ENCODE results near the gene IMPG1. TPM values are rescaled to one million over a fixed set of nuclear protein-coding genes. Genes with fewer than 3 reads are reported as not detected.

The IMPG1 gene
- total RNA-seq, 1 donor from 2014 or later = not detected

DNA sequence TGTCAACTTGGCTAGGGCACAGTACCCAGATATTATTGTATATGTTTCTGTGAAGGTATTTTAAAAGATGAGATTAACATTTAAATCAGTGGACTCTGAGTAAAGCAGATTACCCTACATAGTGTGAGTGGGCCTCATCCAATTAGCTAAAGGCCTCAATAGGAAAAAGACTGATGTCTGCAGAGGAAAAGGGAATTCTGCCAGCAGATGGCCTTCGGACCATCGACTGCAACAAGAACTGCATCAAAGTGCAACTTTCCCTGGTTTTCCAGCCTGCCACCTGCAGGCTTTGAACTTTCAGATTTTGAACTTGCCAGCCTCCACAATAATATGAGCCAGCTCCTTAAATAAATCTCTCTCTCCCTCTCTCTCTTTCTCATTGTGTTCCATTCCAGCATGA, 80.5 kb downstream of the IMPG1 start:
- Mint-ChIP-seq H3K4me1 (ENCODE audit: low read depth) (peaks cover 3% of the 10 kb centered on the region), H3K36me3 (ENCODE audit: low read depth) (no peaks in the 10 kb centered on the region), H3K9me3 (ENCODE audit: low read depth) (peaks cover 5% of the 10 kb centered on the region), H3K27ac (ENCODE audit: unreplicated experiment) (no peak overlapping the region), H3K4me3 (ENCODE audit: unreplicated experiment) (no peak overlapping the region), H3K27me3 (ENCODE audit: low read depth) (peaks cover 17% of the 10 kb centered on the region)
- TF ChIP-seq CTCF (IDR thresholded peaks at IDR 0.05) = no peak
- no peak for DNase-seq (ENCODE audit: low spot score)

GRCh38 chr6:75986935-75987334, 85.5 kb downstream of the IMPG1 start:
- Mint-ChIP-seq H3K27me3 (ENCODE audit: low read depth) (peaks cover 22% of the 10 kb centered on the region), H3K9me3 (ENCODE audit: low read depth) (no peaks in the 10 kb centered on the region), H3K36me3 (ENCODE audit: low read depth) (no peaks in the 10 kb centered on the region), H3K4me1 (ENCODE audit: low read depth) (no peaks in the 10 kb centered on the region), H3K4me3 (ENCODE audit: unreplicated experiment) (no peak overlapping the region), H3K27ac (ENCODE audit: unreplicated experiment) (no peak overlapping the region)
- no peak for DNase-seq (ENCODE audit: low spot score)
- no peak for TF ChIP-seq CTCF (IDR thresholded peaks at IDR 0.05)

DNA sequence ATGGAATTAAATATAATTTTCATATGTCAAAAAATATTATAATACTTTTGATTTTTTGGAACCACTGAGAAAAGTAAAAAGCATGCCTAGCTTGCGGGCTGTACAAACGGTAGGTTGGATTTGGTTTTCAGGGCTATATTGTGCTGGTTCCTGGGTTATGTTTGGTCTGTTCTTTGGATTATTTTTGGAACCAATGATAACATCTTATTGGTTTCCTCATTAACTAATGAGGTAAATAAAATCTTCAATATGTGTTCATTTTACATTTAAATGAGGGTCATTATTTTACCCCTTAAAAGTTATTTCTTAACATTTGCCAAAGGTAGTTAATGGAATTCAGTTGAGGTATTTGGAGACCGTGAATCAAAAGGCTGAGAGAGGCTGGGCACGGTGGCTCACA, 96.6 kb downstream of the IMPG1 start:
- Mint-ChIP-seq H3K9me3 (ENCODE audit: low read depth) (no peaks in the 10 kb centered on the region), H3K4me1 (ENCODE audit: low read depth) (no peaks in the 10 kb centered on the region), H3K4me3 (ENCODE audit: unreplicated experiment) (no peak overlapping the region), H3K27ac (ENCODE audit: unreplicated experiment) (no peak overlapping the region), H3K27me3 (ENCODE audit: low read depth) (peaks cover 22% of the 10 kb centered on the region), H3K36me3 (ENCODE audit: low read depth) (no peaks in the 10 kb centered on the region)
- TF ChIP-seq CTCF (IDR thresholded peaks at IDR 0.05) = no peak
- DNase-seq (ENCODE audit: low spot score) = no peak

DNA sequence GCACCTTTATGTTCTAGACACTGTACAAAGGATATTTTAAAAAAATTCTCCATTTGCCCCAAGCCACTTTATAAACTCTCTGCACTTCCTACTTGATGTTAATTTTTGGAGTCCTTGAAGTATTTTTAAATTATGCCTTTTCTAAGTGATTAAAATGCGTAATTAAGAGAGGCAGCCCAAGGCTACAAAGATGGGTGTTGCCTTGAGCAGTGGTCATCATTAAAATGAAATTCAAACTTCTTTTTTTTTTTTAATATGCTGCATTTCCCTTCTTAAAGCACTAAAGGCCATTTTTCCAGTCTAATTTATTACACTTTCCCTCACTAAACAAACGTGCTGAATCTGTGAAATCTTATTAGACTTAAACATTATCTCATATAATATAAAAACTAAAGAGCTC, 102.4 kb downstream of the IMPG1 start:
- H3K4me3 Mint-ChIP-seq (ENCODE audit: unreplicated experiment) = no peak overlapping the region
- no peaks in the 10 kb centered on the region for H3K4me1 Mint-ChIP-seq (ENCODE audit: low read depth)
- no peaks in the 10 kb centered on the region for H3K9me3 Mint-ChIP-seq (ENCODE audit: low read depth)
- DNase-seq (ENCODE audit: low spot score) = no peak
- H3K27ac Mint-ChIP-seq (ENCODE audit: unreplicated experiment) = no peak overlapping the region
- no peaks in the 10 kb centered on the region for H3K36me3 Mint-ChIP-seq (ENCODE audit: low read depth)
- peaks cover 26% of the 10 kb centered on the region for H3K27me3 Mint-ChIP-seq (ENCODE audit: low read depth)
- no peak for TF ChIP-seq CTCF (IDR thresholded peaks at IDR 0.05)

GRCh38 chr6:75968143-75968542, 104.3 kb downstream of the IMPG1 start:
- Mint-ChIP-seq H3K4me1 (ENCODE audit: low read depth) (no peaks in the 10 kb centered on the region), H3K4me3 (ENCODE audit: unreplicated experiment) (no peak overlapping the region), H3K27ac (ENCODE audit: unreplicated experiment) (no peak overlapping the region), H3K9me3 (ENCODE audit: low read depth) (no peaks in the 10 kb centered on the region), H3K36me3 (ENCODE audit: low read depth) (no peaks in the 10 kb centered on the region), H3K27me3 (ENCODE audit: low read depth) (peaks cover 17% of the 10 kb centered on the region)
- no peak for TF ChIP-seq CTCF (IDR thresholded peaks at IDR 0.05)
- no peak for DNase-seq (ENCODE audit: low spot score)
